PC-9 (cell line): Measurements from ENCODE around the gene PYCR2.

ENCODE experiments used
- CTCF ChIP-seq: fragments of 200-600 bp; sonication (generic); conservative IDR thresholded peaks from 2 replicates; pipeline ENCODE4 v1.6.1; 2017; ENCODE audit warnings: mixed run types, antibody characterized with exemption, mild to moderate bottlenecking, moderate library complexity
- EZH2 ChIP-seq: fragments of 200-600 bp; sonication (generic); IDR thresholded peaks from 2 replicates; pipeline ENCODE4 v1.8.0; 2017; ENCODE audit warnings: antibody characterized with exemption, low read depth

- no peak for TF ChIP-seq CTCF
- TF ChIP-seq EZH2: no peak
Observed at GRCh38 chr1:225953315-225953714, 29.3 kb upstream of the PYCR2 start.
